K562 (cell line): ENCODE measurements around the gene SUPT3H. TPM values are rescaled to one million over a fixed set of nuclear protein-coding genes. Genes with fewer than 3 reads are reported as not detected.

Experiments
- ATF1 ChIP-seq, 2 experiments: fragments of 450-650 bp in 1 of 2; IDR thresholded peaks; 2 replicates each; pipeline ENCODE4 v1.6.1; 2016; ENCODE audit warnings: missing compliant biosample characterization in 1 of 2, missing genetic modification characterization in 1 of 2
- COPS2 ChIP-seq: fragments of 450-650 bp; conservative IDR thresholded peaks from 2 replicates; pipeline ENCODE4 v1.6.1; 2016; ENCODE audit warnings: mild to moderate bottlenecking, moderate library complexity
- E4F1 ChIP-seq: fragments of 250-450 bp; sonication (Bioruptor Pico); IDR thresholded peaks from 2 replicates; pipeline ENCODE4 v1.5.0; 2021; ENCODE audit warnings: mild to moderate bottlenecking, borderline replicate concordance
- EHMT2 ChIP-seq: fragments of 450-650 bp; IDR thresholded peaks from 2 replicates; pipeline ENCODE4 v1.6.1; 2018; ENCODE audit warnings: antibody characterized with exemption
- ELF2 ChIP-seq: fragments of 250-450 bp; sonication (Bioruptor Pico); IDR thresholded peaks from 2 replicates; pipeline ENCODE4 v1.5.0; 2021; ENCODE audit warnings: mild to moderate bottlenecking
- ESRRA ChIP-seq: fragments of 450-650 bp; IDR thresholded peaks from 2 replicates; pipeline ENCODE4 v1.6.1; 2014; ENCODE audit warnings: low read depth, mild to moderate bottlenecking, moderate library complexity, borderline replicate concordance
- FIP1L1 ChIP-seq: fragments of 200-400 bp; formaldehyde crosslinking; IDR thresholded peaks from 2 replicates; pipeline ENCODE4 v1.6.1; 2018; ENCODE audit warnings: mild to moderate bottlenecking, low read depth, low read length; ENCODE audit not compliant: poor library complexity, severe bottlenecking
- HMG20A ChIP-seq: fragments of 450-650 bp; formaldehyde crosslinking; conservative IDR thresholded peaks from 2 replicates; pipeline ENCODE4 v1.4.0; 2020; ENCODE audit warnings: mild to moderate bottlenecking, mixed read lengths
- MAFF ChIP-seq: IDR thresholded peaks from 2 replicates; pipeline ENCODE4 v1.6.1; 2012; ENCODE audit warnings: low read length, improper control_type of control experiment
- MEF2A ChIP-seq: IDR thresholded peaks from 2 replicates; pipeline ENCODE4 v1.6.1; 2011; ENCODE audit warnings: low read depth, mild to moderate bottlenecking, low read length, moderate library complexity; ENCODE audit not compliant: control insufficient read depth
- MEF2D ChIP-seq: conservative IDR thresholded peaks from 2 replicates; pipeline ENCODE4 v1.6.1; 2016; ENCODE audit warnings: low read depth, missing genetic modification characterization, missing compliant biosample characterization
- NFATC3 ChIP-seq: fragments of 450-650 bp; IDR thresholded peaks from 2 replicates; pipeline ENCODE4 v1.6.1; 2017; ENCODE audit warnings: mild to moderate bottlenecking
- PHF8 ChIP-seq: fragments of 200-600 bp; sonication (generic); IDR thresholded peaks from 2 replicates; pipeline ENCODE4 v1.6.1; 2012; ENCODE audit warnings: mixed run types, mild to moderate bottlenecking, inconsistent platforms, low read length, moderate library complexity, borderline replicate concordance
- RAD21 ChIP-seq, 2 experiments: fragments of 250-450 bp in 1 of 2; fragments of 450-650 bp in 1 of 2; sonication (Bioruptor Pico) in 1 of 2; formaldehyde crosslinking in 1 of 2; IDR thresholded peaks in 1 of 2; conservative IDR thresholded peaks in 1 of 2; 2 replicates each; pipeline versions ENCODE4 v1.4.0 to v1.8.0; 2020 to 2022; ENCODE audit warnings: mild to moderate bottlenecking in 2 of 2, moderate library complexity in 1 of 2
- RBM17 ChIP-seq: fragments of 200-400 bp; formaldehyde crosslinking; IDR thresholded peaks from 2 replicates; pipeline ENCODE4 v1.6.1; 2017; ENCODE audit warnings: low read depth, mild to moderate bottlenecking, low read length, borderline replicate concordance
- TAF7 ChIP-seq: fragments of 450-650 bp; IDR thresholded peaks from 2 replicates; pipeline ENCODE4 v1.6.1; 2016; ENCODE audit warnings: missing genetic modification characterization, missing compliant biosample characterization
- TFAM ChIP-seq: fragments of 250-450 bp; sonication (Bioruptor Pico); conservative IDR thresholded peaks from 2 replicates; pipeline ENCODE4 v1.5.0; 2021; ENCODE audit warnings: mild to moderate bottlenecking, moderate library complexity
- TOE1 ChIP-seq, 2 experiments: fragments of 450-650 bp in 1 of 2; sonication (generic) in 1 of 2; formaldehyde crosslinking in 1 of 2; IDR thresholded peaks; 2 replicates each; pipeline versions ENCODE4 v1.7.1 to v1.8.0; 2016 to 2022; ENCODE audit warnings: borderline replicate concordance in 2 of 2, mild to moderate bottlenecking in 2 of 2, antibody characterized with exemption in 1 of 2, inconsistent platforms in 1 of 2, low read depth in 1 of 2, missing genetic modification reagents in 1 of 2, moderate library complexity in 1 of 2
- U2AF2 ChIP-seq: fragments of 200-400 bp; formaldehyde crosslinking; optimal IDR thresholded peaks from 2 replicates; pipeline ENCODE3; 2017; ENCODE audit warnings: low read depth, mild to moderate bottlenecking, low read length
- XRCC5 ChIP-seq: fragments of 200-400 bp; formaldehyde crosslinking; IDR thresholded peaks from 2 replicates; pipeline ENCODE4 v1.6.1; 2017; ENCODE audit warnings: low read depth, mild to moderate bottlenecking, low read length
- ZNF316 ChIP-seq: fragments of 450-650 bp; IDR thresholded peaks from 2 replicates; pipeline ENCODE4 v1.6.1; 2016
- ZNF384 ChIP-seq: IDR thresholded peaks from 2 replicates; pipeline ENCODE4 v1.6.1; 2012; ENCODE audit warnings: low read depth, low read length, improper control_type of control experiment
- polyA plus RNA-seq, 8 experiments: library from polyadenylated mRNA; depleted of rRNA in 4 of 8; stranded (reverse) in 5 of 8; unstranded in 3 of 8; fragments of >200 nt; fragmentation: Nextera tagmentation in 2 of 8; fragmentation: Illumina TruSeq in 1 of 8; extraction: Ambion mirVana in 2 of 8; extraction: Trizol in 1 of 8; gene quantifications; 2 replicates each; pipeline versions ENCODE4 v1.2.1 to v1.2.3, GENCODE V29; 2011 to 2014; ENCODE audit warnings: inconsistent platforms in 1 of 8, missing spikeins in 1 of 8
- total RNA-seq, 7 experiments: library from RNA; depleted of rRNA in 6 of 7; stranded (reverse); fragments of >200 nt in 6 of 7; fragmentation: Illumina TruSeq in 2 of 7; extraction: Trizol in 2 of 7; gene quantifications; 2 replicates each; pipeline versions ENCODE4 v1.2.1 to v1.2.3, GENCODE V29; 2011 to 2021; ENCODE audit warnings: low replicate concordance in 1 of 7
- TF ChIP-seq, protein P1 (sequence below): fragments of 450-650 bp; IDR thresholded peaks from 2 replicates; pipeline ENCODE4 v1.6.1; 2016
- TF ChIP-seq, protein P2 (sequence below): IDR thresholded peaks from 2 replicates; pipeline ENCODE4 v1.6.1; 2014; ENCODE audit warnings: antibody characterized with exemption
- TF ChIP-seq, protein P3 (sequence below): sonication (generic); formaldehyde crosslinking; IDR thresholded peaks from 2 replicates; pipeline ENCODE4 v1.8.0; 2022; ENCODE audit warnings: mild to moderate bottlenecking, missing genetic modification reagents

The SUPT3H gene
- total and polyA plus RNA-seq, 9 of the 15 experiments (the other 6 are each of a cell fraction or from before 2014, with no cell fraction given), result 7.2 to 16.3 (median 11.9) TPM

DNA sequence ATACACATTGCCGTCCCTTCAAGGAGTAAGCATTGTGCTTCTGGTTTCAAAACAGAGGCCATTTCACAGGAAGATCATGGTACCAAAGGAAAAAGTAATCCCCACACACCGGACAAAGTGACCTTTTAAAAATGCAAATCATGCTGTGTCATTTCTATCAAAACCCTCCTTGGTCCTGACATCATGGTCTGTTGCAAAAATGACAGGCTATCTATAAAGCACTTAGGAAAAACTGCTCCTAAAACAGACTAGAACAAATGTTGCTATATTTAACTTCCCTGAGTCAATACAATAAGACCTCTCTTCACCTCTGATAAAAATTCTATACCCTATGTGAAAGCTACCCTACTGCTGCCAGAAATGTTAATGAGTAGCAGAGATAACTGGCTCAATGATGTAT lies 403.2 kb downstream of the SUPT3H start (continued):
- TF ChIP-seq ESRRA (peak; percentile 42; the same call in 1 of the 2 replicates), HMG20A (no peak), E4F1 (CRISPR knock-in tag) (no peak), NFATC3 (no peak), RBM17 (no peak), MAFF (peak; percentile 61; the same call in 1 of the 2 replicates), COPS2 (no peak), ATF1 (CRISPR knock-in tag; IDR thresholded peaks at IDR 0.05) (no peak), ATF1 (tag; IDR thresholded peaks at IDR 0.05) (0 out of 2 replicates have a peak, but pooled peaks have one; percentile 18), ELF2 (no peak), ZNF384 (no peak), RAD21 (CRISPR knock-in tag; conservative IDR thresholded peaks at IDR 0.05 in 1 of 2, IDR thresholded peaks at IDR 0.05 in 1 of 2) (no peak), EHMT2 (no peak), MEF2A (peak; percentile 36; the same call in 1 of the 2 replicates), PHF8 (no peak), XRCC5 (no peak), TOE1 (IDR thresholded peaks at IDR 0.05; ENCODE audit: borderline replicate concordance) (no peak), TOE1 (CRISPR knock-in tag; IDR thresholded peaks at IDR 0.05; ENCODE audit: borderline replicate concordance, low read depth) (no peak), FIP1L1 (no peak), TAF7 (tag) (no peak), TFAM (CRISPR knock-in tag) (no peak), U2AF2 (no peak), MEF2D (tag) (peak; percentile 80; the same call in 1 of the 2 replicates), ZNF316 (peak; percentile 89)
- TF ChIP-seq, protein P1, sequence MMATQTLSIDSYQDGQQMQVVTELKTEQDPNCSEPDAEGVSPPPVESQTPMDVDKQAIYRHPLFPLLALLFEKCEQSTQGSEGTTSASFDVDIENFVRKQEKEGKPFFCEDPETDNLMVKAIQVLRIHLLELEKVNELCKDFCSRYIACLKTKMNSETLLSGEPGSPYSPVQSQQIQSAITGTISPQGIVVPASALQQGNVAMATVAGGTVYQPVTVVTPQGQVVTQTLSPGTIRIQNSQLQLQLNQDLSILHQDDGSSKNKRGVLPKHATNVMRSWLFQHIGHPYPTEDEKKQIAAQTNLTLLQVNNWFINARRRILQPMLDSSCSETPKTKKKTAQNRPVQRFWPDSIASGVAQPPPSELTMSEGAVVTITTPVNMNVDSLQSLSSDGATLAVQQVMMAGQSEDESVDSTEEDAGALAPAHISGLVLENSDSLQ, result peak; percentile 47
- TF ChIP-seq, protein P2, sequence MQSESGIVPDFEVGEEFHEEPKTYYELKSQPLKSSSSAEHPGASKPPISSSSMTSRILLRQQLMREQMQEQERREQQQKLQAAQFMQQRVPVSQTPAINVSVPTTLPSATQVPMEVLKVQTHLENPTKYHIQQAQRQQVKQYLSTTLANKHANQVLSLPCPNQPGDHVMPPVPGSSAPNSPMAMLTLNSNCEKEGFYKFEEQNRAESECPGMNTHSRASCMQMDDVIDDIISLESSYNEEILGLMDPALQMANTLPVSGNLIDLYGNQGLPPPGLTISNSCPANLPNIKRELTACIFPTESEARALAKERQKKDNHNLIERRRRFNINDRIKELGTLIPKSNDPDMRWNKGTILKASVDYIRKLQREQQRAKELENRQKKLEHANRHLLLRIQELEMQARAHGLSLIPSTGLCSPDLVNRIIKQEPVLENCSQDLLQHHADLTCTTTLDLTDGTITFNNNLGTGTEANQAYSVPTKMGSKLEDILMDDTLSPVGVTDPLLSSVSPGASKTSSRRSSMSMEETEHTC, result no peak
- TF ChIP-seq, protein P3, sequence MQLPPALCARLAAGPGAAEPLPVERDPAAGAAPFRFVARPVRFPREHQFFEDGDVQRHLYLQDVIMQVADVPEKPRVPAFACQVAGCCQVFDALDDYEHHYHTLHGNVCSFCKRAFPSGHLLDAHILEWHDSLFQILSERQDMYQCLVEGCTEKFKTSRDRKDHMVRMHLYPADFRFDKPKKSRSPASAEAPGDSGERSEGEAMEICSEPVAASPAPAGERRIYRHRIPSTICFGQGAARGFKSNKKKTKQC (CRISPR knock-in tag), result no peak
